NCI-H2107 (cell line): Measurements from ENCODE around the gene FANCL.
"Not testable (repeated sequence)": the region's sequence is repeated elsewhere in the genome, so short reads cannot be mapped to it uniquely, and the experiment has no call there.

ENCODE experiments used
- DNase-seq: peaks from one replicate; lab custom pipeline; 2025; lab: John Stamatoyannopoulos, UW

The FANCL gene

DNA sequence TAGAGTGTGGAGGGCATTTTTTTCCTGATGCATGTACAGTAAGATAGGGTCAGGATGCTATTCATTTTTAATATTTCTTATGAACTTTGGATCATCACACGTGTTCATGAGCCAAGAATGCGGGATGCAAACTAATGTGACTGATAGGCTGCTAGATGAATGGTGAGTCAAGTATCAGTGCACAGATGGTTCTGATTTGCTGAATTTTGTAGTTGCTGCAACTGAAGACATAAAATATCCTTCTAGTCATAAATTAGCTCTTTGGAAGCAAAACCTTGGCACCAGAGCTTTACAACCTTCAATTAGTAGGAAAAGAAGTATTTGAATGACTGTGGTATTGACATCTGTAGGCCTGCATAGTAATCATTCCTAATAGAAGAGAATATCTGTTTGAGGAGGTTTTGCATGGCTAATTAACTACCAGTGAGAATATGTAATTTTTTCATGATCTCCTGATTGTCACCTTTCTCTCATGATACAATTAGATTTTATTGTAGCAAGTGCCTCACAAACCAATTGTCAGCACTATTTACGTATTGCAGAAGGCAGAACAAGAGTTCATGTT is 100.5 kb downstream of the FANCL start:
- no peak for DNase-seq

DNA sequence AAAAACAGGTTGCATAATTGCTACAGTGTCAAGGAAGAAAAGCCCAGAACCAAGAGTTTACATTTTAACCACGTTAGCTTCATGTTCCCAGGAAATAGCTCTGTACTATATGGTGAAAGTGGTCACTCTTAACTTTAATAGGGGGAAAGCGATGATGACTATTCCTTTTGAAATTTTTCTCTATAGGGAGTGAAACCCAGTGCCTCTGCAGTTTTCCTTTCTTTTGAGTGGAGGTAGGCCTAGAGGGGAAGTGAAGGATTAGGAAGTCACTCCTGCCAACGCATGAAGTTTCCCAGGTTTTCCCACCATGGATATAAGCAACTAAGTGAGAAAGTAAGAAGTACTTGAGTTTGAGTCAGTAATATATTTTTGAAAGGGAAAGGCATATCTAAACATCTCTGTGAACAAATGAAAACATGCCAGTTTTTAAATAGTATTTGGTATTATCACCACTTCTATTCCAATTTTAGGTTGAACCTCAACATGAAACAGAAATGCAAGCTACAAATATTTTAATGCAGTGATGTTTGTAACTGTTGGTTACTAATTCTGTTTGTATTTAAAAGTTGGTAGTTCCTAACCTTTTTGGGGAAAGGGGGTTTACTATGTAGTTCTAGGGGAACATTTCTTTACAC is 102.6 kb downstream of the FANCL start:
- DNase-seq: no peak

DNA sequence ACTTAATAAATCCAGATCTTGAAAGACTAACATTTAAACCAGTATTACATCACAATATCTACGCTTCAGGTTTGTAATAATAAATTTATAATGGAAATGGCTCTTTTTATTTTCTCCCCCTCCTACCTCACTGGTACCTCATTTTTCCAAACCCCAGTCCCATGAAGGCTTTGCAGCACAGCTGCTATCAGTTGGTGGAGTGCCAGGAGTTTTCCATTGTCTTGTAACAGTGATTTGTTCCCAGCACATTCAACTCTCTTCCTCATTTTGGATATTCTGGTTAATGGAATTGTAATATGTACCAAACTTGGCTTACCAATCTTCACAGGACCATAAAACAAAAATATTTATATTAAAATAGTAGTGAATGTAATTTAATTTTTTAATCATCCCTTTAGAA is 103.3 kb downstream of the FANCL start:
- DNase-seq: no peak

DNA sequence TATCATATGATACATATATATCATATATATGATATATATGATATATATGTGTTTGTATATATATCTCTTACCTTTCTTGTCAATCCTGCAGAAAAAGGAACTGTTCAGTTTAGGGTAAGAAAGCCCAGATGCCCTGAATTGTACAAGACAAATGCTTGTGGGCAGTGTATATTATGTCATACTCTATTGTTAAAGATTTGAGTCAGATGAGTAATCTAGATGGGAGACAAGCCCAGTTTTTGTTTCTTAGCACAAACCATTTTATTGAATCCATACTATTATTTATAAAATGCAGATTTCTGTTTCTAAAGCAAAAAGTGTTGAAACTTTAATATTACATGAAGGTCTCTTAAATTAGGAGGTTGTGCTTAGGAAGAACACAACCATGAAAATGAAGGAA is 103.9 kb downstream of the FANCL start:
- no peak for DNase-seq

DNA sequence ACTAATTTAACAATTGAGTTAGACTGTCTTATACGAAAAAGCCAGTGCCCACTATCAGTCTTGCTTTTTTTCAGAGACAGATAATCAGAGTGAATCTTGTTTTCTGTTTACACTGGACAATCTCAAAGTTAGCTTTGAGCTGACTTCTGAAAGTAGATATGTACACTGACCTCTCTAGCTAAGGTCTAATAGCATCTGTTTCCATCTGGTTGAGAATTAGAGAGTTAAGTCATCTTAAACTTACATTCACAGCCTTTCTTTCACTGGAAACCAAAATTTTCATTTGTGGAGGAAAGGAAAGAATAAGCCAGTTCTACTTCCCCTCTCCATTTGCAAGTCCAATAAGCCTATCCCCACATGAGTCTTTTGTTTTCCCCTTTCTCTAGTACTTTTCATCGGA is 105.3 kb downstream of the FANCL start:
- DNase-seq: no peak

DNA sequence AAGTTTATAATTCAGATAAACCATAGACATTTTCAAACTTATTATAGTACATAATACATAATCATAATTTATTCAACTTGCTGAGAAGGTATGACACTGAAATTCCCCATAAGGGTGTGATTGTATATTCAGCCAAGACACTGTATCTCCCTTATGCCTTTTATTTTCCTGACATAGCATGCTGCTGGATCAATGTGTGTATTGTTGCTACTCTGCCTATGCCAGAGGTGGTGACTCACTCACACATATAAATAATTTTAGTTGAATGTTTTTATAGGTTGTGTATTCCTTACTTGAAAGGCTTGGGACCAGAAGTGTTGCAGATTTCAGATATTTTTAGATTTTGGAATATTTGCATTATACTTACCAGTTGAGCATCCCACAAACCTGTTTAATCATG is 107.7 kb downstream of the FANCL start:
- DNase-seq: no peak

DNA sequence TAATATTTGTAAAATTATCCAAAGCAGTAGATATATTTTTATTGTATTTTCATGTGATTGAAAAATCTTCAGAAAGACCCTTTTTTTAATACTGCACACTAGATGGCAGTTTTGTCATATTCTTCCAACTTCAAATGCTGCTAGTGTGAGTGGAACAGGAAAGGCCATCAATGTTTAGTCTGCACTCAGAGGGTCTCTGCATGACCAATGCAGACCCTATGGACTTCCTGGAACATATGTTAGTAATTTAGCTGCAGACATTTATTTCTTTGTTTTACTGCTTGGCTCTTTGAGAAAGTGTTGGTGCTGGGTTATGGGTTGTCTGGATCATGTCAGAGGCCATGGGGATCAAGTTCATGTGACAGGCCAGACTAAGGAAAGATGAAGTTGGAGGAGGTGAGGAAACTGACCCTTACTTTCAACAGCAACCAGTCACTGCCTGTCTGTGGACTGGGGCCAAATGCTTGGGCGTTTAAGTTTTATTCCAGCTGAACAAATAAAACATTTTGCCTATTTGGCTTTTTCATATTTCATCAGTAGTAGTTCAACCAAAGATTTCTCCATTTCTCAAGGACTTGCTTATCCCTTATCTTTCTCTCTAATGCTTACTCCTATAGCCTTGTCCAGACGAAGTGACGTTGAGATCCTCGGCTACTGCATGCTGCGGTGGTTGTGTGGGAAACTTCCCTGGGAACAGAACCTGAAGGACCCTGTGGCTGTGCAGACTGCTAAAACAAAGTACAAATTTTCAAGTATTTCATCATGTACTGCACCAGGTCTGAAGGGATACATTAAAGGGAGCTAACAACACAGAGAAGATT is 109.7 kb downstream of the FANCL start:
- DNase-seq: no peak

DNA sequence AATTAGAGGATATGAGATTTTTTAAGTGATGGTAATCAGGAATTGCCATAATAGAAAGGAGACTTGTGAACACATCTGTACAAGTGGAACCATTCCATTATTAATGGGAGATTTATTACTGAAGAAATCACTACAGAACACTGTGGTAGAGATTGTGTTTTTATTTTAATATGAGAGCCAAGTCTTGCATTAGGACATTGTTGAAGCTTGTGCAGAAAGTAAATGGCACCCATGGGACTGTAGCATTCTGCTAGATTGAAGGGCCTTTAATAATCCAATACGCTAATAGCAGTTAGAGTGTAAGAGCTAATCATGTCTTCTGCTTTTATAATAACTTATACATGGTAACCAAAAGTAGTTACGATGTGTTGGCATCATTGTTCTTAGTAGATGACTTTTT is 110.9 kb downstream of the FANCL start:
- DNase-seq: no peak

DNA sequence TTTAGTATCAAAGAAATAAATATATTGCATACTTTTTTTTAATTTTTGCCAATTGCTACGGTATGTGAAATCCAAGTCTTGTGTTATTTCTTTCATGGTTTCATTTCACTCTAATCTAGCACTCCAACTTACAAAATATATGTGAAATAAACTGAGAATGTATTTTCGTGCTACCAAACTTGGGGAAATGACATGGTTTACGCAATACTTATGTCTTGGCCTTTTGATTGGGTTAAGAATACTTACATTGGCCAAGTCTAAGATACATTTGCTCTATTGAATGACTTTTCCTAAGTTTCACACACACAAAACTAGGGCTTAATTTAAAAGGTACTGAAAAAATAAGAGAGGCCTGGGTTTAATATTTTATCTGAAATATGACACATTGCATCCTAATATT is 114.0 kb downstream of the FANCL start:
- DNase-seq: no peak

DNA sequence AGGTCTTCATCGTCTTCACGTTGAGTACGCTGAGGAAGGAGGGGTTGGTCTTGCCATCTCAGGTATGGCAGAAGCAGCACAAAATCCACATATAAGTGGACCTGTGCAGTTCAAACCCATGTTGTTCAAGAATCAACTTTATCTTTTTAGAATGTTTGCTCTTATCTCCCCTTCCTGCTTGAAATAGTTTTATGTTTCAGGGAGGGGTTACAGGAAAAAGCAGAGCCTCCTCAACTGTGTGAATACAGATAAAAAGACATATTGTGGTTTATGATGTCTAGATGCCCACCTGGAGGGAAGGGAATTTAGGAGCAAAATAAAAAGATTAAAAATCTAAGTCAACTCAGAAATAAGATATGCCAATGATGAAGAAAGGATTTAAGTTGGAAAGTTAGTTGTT is 118.6 kb downstream of the FANCL start:
- no peak for DNase-seq

DNA sequence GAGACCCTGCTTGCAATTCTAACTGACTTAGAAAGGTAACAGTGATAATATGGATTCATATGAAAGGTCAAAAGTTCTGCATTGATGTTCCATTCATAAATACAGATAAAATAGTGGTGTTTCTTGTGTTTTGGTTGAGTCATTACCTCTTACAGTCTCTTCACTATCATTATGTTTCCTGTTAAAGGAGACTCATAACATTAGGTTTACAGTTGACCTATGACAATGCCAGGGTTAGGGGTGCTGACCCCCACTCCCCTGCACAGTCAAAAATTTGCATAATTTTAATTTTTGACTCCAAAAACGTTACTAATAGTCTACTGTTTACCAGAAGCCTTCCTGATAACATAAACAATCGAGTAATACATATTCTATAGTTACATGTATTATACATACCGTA is 119.1 kb downstream of the FANCL start:
- DNase-seq: no peak

DNA sequence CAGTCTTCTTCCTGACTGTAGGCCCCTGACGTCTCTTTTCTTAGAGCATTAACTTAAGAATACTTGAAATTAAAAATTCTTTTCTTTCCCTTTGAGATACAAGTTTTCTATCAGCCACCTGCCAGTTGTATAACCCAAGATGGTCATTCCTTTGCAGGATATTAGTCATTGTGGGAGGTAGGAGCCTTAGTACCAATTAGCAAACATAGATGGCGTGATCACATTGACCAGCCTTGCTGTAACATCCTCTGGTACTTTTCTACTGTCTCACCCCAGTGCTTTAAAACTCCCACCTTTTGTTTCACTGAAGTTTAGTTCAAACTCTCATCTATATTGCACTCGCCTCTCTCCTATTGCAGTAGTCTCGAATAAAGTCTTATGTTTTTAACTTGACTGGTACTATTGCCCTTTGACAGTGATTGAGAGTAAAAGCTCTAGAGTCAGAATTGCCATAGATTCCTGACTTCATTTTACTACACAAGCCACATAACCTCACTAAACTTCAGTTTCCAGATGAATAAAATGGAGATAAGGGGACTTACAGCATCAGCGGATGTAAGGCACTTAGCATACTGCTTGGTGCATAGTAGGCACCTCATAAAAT is 120.4 kb downstream of the FANCL start:
- no peak for DNase-seq

DNA sequence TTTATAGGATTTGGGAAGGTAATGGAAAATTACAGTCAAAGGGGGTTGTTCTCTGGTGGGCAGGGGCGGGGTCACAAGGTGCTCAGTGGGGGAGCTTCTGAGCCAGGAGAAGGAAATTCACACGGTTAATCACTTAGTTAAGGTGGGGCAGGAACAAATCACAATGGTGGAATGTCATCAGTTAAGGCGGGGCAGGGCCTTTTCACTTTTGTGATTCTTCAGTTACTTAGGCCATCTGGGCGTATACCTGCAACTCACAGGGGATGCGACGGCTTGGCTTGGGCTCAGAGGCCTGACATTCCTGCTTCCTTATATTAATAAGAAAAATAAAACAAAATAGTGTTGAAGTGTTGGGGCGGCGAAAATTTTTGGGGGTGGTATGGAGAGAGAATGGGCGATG is 127.6 kb downstream of the FANCL start:
- not testable (repeated sequence) for DNase-seq

DNA sequence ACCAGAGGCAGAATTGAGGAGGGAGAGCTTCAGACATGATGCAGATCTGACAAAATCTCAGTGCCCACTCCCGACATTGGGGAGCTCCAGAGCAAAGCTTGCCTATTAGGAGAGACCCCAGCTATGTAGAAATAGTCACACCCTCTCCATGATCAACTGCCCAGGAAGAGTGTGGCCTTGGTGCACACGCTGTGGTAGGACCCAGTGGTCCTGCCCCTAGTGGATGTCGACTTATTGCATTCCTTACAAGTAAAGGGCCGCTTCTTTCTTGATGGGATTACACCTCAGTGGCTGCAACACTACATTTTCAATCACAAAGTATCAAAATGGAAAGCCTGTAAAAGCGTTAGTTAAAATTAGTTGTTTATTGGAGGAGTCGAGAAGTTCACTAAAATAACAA is 130.4 kb downstream of the FANCL start:
- no peak for DNase-seq

DNA sequence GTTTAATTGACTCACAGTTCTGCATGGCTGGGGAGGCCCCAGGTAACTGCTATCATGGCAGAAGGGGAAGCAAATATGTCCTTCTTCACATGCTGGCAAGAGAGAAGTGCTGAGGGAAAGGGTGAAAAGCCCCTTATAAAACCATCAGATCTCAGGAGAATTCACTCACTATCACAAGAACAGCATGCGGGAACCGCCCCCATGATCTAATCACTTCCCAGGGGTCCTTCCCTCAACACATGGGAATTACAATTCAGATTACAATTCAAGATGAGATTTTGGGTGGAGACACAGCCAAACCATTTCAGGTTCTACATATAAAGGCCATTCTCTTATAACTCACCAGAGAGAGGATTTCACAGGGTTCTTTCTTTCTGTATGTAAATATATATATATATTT is 131.6 kb downstream of the FANCL start:
- no peak for DNase-seq
